NCI-H2196 (cell line): ENCODE measurements around the gene NKAIN1.

ENCODE experiments used
- DNase-seq: peaks from one replicate; lab custom pipeline; 2025; ENCODE audit not compliant: unreplicated experiment; lab: John Stamatoyannopoulos, UW

NKAIN1 gene

DNA sequence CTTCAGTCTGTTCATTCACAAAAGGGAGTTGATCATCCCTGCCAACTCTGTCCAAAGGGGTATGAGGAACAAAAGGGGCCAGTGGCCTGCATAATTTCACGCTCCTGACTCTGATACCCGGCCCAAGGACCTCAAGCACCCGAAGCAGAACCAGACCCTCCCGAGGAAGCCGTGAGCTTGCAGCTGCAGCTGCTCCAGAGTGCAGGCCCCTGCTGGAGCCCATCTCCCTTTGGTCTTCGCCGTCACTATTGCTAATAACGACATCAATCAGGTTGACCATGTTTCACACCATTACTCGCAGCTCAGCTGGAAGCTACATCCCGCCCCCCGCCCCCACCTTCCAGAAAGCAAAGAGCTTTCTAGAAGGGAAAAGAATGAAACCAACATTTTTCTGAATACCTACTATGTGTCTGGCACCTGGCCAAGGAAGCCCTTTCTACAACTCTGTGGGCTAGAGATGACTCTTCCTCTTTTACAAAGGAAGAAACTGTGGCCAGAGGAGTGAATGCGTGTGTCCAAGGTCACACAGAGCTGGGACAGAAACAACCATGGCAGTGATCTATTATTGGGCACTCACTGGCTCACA, 5.5 kb downstream of the NKAIN1 start:
- no peak for DNase-seq

DNA sequence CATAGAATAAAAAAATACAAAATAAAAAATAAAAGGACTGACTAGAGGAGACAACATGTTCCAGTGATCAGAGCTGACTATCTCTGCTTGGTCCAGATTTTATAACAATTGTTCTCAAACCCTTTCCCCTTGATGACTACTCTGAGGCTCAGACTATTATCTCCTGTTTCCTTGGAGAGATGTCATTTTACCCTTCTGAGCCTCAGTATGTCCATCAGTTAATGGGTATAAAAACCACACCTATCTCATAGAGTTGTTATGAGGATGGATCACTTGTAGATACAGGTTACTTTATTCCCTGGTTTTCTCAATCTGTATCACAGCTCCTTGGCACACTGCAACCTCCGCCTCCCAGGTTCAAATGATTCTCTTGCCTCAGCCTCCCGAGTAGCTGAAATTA, 7.0 kb downstream of the NKAIN1 start:
- DNase-seq: no peak

DNA sequence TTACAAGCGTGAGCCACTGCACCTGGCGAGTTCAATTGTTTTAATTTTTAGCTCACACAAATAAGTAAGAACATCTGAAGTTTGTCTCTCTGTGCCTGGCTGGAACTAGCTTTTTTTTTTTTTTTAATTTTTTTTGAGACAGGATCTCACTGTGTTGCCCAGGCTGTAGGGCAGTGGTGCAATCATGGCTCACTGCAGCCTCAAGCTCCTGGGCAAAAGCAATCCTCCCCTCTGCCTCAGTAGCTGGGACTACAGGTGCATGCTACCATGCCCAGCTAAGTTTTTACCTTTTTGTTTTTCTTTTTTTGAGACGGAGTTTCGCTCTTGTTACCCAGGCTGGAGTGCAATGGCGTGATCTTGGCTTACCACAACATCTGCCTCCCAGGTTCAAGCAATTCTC, 7.9 kb downstream of the NKAIN1 start:
- no peak for DNase-seq

DNA sequence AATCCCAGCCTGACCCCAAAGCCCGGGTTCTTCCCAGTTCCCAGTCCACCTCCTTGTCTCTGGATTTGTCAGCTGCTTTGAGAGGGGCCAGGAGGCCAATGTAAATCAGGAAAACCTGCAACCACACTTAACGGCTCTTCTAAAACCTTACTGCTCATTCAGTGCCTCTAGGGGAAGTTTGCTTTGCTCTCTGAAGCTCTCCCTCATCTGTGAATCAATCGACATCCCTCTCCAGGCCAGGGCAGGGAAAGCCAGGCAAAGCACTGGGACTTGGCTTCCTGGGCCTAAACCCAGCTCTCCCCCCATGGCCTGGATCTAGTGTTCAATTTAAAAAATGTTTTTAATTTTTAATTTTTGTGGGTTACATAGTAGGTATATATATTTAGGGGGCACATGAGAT, 9.3 kb downstream of the NKAIN1 start:
- no peak for DNase-seq

DNA sequence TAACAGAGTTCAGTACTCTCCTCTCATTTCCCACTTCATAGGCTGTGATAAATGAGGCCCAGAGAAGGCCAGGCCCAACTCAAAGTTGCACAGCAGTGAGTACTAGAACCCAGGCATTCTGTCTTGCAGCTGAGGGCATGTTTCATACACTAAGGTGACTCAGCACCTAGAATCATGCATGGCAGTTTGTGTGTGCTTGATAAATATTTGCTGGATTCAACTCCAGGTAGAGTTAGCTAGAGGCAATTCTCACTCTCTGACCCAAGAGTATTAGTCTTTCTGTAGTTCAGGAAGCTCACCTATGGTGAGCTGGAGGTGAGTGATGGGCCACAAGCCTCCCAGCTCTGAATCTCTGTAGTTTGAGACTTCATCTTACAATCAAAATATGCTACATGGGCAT, 10.7 kb downstream of the NKAIN1 start:
- DNase-seq: no peak

DNA sequence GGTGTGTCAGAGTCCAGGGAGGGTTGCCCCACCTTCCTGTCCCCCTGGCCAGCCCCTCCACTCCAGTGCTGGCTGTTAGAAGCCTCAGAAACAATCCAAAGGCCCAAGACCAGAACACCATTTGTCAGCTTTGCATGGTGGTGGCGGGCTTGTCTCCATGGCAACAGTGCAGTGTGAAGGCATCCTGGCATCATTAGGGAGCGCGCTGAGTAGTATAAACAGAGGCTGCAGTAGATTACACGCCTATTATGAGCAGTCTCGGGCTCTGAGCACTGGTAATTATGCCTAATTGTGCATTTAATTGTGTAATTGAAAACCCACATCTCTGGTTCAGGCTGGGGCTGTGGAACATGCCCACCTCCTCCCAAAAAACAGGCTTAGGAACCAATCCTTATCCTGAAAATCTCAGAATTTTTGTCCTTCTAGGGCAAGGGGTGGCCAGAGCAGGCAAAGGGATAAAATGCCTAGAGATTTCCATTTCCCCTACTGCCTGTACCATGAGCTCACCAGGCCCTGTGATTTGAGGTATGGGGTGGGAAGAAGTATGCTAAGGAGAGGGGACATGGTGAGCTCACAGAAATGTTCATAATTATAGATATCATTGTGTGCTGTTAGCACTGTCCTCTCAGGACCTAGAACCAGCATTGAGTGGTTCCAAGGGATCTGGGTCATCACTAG, 11.7 kb downstream of the NKAIN1 start:
- no peak for DNase-seq

DNA sequence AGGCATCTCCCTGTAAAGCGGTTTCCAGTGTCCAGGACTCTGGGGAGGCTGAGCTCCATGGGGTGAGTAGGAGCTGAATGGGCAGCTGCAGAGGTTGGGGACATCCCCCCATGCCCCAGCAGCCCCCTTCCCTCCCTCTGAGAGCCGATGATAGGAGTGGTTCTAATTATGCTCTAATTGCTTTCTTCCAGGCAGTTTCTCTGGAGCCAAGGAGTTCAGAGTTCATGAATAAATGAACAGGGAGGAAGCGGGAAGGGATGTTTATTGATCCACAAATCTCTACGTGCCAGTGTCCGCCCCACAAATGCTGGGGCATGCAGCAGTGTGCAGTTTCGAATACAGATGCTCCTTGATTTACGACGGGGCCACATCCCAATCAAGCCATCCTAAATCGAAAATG, 15.6 kb downstream of the NKAIN1 start:
- no peak for DNase-seq

DNA sequence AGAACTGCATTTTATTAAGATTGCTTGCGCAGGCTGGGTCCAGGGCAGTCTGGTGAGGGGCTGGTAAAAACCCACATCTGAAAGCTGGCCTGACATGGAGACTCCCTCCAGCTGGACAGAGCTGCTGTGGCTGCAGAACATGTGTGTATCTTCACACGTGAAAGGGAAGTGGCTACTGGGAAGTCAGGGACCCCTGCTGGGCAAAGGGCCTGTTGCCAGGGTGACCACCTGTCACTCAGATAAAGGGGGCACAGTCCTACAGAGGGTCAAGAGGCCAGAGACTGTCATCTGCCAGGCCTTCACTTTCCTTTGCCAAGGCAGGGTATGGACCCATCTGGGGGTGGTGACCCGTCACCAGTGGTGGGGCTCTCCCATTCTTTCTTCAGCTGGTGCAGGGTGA, 17.5 kb downstream of the NKAIN1 start:
- DNase-seq: no peak

DNA sequence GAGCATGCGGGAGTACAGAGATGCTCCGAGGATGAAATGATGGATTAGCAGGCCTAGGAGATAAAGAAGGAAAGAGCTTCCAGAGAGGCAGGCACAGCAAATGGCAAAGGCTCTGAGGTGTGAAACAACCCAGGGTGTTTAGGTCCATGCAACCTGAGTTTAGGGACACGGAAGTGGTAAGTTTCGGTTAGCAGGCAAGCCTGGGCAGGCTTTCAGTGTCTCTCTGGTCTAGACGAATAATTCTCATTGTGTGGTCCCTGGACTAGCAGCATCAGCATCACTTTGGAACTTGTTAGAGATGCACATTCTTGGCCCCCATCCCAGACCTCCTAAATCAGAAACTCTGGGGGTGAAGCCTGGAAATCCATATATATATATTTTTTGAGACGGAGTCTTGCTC, 18.6 kb downstream of the NKAIN1 start:
- DNase-seq: no peak

DNA sequence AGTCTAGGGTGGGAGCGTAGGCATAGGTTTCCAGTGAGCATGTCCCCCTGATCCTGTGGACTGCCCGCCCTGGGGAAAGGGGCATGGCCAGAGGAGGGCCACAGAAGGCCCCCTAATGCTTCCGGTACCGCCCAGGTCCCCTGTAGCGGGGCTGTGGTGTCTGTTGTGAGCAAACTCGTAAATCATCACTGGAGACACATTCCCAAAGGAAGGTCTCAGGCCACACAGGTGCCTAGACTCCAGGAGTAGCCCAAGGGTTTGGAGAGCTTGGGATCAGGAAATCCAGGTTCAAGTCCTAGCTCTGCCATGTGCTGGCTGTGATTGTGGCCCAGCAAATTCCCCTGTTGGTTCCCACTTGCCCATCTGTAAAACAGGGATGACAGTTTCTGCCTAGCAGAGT, 20.2 kb downstream of the NKAIN1 start:
- DNase-seq: no peak

DNA sequence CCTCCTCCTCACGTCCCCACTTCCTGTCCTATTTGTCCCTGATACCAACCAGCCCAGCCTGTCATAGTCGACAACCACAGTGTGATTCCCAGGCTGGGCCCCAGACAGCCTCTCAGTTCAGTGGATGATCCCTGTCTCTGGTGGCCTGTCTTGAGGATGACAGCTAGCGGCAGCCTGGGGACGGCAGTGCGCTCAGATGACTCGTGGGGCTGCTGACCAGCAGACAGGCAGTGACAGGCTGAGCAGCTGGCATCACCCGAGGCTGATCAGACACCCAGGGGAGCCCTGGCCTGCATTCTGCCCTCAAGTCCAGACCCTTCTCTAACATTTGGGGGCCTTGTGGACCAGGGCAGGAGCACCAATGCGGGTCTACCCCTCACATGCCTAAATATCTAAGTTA, 21.0 kb downstream of the NKAIN1 start:
- DNase-seq: no peak

DNA sequence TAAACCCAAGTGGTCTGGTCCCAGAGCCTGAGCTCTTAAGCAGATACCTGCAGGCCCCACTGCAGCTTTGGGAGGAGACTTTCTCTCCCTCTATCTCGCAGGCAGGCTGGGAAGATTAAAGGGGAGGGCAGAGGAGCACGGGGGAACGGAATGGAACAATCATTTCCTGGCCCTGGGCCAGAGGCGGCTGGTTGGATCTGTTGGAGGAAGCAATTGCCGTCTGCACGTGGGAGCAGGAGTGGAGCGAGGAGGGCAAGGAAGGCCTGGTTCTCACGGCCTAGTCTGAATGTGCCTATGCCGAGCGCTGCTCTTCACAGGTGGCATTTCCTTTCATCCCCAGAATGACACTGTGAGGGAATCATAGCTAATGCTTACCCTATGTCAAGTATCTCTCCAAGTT, 23.7 kb downstream of the NKAIN1 start:
- peak; percentile 61 for DNase-seq

DNA sequence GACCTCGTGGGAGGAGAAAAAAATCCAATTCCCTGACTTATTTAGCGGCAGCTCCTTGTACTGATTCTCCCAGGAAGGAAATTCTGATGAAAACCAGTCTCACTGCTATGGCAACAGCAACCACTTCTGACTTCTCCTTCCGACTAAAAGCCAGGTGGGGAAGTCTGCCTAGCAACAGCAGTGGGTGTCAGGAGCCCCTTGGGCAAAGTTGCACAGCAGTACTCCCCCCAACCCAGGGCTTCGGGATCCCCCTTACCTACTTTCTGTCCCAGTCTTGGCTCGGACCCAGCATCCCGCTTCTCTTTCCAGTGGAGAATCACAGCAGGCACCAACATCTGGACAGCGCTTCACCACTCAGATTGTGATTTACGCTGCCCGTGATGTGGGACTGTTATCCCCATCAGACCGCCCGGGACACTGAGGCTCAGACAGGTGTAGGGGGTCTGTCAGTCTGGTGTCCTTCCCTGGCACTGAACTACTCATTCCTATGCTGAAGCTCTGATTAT, 24.6 kb downstream of the NKAIN1 start:
- DNase-seq: no peak

DNA sequence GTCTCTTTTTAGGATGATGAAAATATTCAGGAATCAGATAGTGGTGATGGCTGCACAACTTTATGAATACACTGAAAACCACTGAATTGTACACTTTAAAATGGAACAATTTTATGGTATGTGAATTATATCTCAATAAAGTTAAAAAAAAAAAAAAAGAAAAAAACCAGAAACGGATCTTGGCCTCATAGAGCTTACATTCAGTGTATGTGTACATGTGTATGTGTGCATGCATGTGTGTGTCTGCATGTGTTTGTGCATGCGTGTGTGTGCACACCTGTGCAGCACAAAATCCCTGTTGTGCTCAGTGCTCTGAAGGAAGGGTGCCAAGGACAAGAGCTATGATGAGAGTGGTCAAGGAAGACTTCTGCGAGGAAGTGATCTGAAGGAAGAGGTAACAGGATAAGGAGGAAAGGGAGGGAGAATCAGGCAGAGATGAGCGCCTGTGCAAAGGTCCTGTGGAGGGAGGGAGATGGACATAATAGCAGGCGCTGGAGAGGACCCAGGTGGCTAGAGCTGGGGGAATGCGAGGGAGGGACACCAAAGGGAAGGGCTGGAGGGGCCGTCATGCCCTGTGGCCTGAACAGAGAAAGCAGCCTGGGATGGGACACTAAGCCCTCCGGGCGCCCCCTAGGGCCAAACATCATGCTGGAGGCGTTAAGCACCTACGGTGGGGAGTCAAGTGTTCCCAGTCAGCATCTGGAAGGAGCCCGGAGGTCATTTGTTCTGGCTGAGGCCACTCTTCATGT, 25.2 kb downstream of the NKAIN1 start:
- no peak for DNase-seq

DNA sequence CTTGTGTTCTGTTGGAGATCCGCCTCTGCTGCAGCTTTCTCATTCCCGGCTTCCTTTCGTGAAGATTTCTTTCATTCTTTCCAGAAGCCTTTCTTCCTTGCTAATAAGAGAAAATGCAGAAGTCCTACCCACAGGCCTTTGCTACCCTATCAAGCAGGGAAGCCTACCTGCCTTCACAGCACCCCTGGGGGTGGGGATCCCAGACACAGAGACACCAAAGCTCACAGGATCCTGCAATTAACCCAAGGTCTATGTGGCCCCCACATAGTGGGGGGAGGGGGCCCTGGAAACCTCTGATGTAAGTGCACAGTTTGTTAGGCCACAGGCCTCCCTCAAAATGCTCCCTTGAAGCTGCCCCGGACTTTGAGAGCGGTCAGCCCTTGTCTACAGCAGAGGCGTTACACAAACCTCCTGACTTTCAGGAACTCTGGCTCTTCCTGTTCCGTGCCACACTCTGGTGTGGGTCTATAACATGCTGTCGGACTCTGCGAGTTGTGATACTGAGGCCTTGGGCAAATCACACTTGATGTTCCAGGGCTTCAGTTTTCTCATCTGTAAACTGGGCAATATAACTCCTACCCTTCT, 31.2 kb downstream of the NKAIN1 start:
- DNase-seq: no peak

DNA sequence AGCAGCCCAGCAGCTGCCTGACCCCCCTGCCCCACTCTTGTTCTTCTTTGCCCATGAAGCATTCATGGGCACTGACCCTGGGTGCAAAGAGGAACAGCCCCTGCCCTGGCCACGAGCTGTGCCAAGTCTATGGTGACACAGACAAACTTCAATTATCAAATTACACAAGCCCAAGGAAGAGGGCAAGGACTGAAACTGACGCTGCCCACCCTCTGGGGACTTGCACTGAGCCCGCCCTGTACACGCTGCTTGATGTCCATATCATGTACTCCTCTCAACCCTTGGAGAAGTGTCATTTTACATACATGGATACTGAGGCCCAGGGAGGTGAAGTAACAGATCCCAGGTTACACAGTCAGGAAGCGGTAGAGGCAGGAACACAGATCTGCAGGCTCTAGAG, 32.1 kb downstream of the NKAIN1 start:
- DNase-seq: no peak

DNA sequence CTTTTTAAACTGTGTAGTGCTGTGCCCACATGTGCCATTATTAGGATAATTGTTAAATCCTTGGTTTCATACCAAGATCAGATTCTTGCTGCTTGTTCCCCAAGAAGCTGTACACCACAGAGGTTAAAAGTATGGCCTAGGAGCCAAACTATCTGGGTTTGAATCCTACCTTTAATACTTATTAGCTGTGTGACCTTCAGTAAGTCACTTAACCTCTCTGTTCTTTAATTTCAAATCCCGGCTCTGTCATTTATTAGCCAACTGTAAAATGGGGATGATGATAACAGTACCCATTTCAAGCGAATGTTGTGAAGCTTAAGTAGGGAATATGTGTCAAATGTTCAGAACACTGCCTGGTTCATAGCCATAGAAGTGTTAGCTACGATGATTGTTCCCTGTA, 32.6 kb downstream of the NKAIN1 start:
- no peak for DNase-seq

DNA sequence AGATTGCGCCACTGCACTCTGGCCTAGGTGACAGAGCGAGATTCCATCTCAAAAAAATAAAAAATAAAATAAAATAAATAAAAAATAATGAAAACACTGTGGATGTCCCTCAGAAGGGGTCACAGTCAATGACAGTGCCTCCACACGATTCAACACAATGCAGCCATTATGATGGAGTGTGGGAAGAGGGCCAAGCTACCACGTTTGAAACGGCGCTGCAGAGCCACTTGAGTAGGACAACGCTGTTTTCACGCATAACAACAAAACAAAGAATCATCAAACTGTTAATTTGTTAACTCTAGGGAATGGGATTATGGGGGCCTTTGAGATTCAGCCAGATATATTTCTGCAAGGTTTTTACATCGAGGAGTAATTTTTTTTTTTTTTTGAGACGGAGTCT, 36.5 kb downstream of the NKAIN1 start:
- DNase-seq: no peak

DNA sequence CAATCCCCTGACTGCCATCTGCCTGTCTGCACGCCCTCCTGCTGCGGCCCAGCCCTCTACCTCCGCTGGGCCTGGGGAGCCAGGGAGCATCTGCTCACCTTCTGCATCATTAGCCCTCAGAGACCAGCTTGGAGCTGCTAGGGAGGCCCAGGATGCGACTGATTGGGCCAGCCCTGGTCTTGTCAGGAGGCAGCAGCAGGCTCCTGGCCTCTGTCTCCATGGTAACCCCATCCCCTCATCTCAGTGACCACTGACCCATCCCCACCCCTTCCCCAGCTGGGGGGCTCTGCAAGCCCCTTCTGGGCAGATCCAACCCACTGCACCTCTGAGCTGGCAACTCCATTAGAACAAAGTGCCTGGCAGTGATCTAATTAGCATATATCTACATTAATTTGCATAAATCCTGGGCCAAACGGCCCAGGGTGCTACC, 37.7 kb downstream of the NKAIN1 start:
- no peak for DNase-seq

DNA sequence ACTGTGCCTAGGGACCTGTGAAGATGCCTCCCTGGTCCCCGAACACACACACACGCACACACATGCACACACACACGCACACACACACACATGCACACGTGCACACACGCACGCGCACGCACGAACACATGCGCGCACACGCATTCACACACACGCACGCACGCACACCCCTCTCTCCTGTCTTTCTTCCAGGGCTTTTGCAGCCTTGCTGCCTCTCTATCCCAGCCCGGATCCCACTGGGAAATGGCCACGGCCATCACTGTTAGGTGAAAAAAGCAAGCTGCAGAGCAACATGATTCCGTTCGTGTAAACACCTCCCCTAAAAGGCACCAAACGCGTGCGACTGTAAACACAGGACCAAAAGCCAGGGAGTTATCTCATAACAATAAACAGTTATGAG, 39.7 kb downstream of the NKAIN1 start:
- DNase-seq: no peak

DNA sequence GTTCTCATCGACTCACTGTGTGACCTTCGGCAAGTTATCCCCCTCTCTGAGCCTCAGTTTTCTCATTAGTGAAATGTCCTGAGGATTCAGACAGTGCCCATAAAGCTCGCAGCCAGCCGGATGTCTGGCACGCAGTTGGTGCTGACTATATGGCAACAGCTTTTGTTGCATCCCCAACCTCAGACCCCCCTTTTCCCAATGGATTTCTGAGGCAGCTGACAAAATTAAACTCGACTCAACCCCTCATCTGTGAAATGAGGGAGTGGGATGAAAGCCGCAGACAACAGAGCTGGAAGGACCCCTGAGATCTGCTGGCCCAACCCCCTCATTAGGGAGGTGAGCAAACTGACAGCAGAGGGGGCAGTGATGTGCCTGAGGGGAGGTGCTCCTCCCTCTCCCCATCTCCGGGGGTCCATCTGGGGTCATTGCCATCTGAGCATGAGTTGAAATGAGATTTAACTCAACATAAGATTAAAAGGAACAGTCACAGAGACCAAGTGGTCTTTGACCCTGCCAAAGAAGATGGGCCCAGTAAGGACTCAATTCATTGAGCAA, 40.4 kb downstream of the NKAIN1 start:
- DNase-seq: no peak

DNA sequence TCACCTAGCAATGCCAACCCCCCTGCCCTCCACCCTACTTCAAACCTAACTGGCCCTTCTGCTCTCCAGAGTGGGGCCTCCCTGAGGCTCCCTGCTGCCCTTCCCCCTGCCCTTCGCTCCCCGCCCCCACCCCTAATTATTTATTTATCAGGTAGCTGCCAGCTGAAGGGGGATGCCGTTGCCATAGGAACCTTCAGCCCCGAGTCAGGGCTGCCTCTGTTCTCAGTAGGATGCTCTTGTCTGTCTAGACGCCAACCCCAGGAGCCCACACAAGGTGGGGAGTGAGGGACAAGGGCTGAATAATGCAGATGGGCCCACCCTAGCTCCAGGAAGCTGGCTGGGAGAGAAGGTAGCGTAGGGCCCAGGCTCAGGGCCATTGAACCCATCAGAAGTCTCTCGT, 41.1 kb downstream of the NKAIN1 start:
- no peak for DNase-seq
